NCI-H345 treated with DMSO at 0.1 percent for 48 hours (cell line): Measurements from ENCODE around the gene ITM2C.

Experiments
- DNase-seq: peaks from one replicate; lab custom pipeline; 2025; ENCODE audit not compliant: unreplicated experiment; lab: John Stamatoyannopoulos, UW

Gene ITM2C

DNA sequence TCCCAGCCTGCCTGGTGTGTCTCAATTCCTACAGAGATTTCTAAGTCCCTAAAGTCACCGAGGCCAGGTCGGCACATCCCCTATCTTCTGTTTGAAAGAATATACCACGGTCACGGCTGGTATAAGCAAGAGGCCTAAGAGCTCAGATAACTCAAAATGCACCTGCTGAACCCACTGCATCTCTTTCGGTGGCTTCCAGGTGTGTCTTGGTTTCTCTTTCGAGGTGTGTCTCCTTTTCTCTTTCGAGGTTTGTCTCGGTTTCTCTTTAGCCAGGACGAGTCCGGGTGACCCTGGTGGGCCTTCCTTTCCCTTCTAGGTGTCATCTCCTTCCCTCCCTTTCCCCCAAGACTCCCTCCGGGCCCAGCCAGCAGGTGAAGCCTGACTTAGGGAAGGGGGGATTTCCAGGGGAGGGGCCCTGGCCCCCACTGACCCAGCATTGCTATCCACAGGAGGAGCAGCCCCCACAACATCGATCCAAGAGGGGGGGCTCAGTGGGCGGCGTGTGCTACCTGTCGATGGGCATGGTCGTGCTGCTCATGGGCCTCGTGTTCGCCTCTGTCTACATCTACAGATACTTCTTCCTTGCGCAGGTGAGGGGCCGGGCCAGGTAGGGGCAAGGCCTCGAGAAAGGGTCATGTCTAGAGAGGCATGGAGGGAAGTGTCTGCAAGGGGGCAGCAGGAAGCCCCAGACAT lies 8.4 kb downstream of the ITM2C start:
- no peak for DNase-seq

DNA sequence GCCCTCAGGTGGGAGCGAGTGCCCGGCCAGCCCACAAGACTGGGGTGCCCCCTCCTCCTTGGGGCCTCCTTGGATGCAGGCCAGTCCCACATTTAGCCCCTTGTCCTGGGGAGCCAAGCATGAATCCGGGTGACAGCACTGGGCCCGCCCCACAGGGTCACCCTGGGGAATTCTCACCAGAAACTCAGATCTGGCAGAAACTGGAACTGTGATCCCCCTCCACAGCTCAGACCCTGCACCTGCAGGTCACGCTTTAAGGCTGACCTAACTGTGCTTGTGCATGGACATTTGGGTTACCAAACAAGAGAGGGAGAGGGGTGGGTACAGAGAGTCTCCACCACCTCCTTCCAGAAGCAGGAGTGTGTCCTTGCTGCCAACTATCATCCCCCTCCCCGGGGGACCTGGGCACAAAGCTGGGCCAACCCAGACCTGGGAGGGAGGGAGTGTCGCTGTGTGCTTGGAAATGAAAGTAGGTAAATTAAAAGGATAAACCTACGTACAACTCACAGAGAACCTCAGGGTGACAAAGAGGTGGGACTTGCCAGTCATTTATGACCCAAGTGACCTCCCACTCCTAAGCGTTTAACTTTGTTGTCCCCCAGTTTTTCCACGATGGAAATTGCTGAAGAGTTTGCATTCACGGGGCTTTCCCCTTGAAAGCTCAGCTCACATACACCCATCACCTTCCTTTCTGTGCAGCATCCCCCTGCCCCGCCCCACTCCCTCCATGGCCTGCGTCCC lies 9.1 kb downstream of the ITM2C start:
- DNase-seq, result no peak

DNA sequence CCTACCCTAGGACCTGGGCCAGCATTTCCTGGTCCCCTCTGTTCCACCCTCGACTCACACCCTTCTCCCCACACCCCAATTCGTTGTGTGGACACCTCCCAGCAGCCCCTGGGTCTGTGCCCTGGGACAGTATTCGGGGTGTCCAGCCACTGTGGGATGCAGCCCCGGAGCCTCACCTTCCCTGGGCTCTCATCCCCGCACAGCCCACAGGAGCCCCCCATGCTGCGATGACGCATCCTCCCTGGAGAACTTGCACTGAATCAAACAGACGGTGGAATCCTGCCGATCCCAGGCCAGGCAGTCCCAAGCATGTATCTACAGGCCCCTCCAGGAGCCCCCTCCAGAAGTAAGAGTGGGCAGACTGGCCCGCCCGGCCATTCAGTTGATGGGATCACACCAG lies 9.7 kb downstream of the ITM2C start:
- no peak for DNase-seq

DNA sequence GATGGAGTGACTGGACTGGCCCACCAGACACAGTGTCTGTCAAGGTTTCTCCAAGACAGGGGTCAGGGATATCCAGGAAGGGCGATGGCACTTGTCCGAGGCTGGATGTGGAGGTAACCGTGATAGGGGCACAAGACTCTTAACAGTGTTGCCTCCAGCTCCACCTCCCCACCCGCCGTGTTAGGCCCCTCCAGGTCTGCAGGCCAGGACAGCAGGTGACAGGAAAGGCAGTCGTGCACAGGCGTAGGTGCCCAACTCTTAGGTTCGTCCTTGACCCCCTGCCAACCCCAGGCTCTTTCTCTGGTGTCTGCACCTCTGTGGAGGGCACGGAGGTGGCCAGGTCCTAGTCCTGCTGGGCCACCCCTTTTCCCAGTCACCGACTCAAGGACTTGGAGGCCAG lies 10.1 kb downstream of the ITM2C start:
- no peak for DNase-seq

GRCh38 chr2:230875347-230876315 lies 10.9 kb downstream of the ITM2C start:
- no peak for DNase-seq

DNA sequence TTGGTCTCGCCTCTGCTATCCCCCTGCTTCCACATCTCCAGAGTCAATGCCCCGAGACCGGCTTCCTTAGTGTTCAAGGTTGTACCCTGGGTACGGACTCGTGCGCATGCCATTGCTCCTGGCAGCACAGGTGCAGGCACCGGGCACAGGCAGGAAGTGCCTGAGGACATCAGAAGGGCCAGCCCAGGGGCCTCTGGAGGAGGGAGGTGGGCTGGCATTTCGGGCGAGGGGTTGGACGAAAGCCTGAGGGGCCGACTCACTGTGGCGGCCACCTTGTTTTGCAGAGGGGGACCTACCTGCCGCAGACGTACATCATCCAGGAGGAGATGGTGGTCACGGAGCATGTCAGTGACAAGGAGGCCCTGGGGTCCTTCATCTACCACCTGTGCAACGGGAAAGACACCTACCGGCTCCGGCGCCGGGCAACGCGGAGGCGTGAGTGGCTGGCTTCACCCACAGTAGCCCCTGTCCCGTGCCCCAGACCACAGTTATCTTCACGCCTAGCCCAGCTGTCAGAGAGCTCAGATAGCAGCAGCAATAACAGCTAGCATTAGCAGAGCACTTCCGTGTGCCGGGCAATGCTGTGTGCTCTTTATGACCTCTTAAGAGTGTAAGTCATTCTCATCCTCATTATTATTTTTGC lies 12.5 kb downstream of the ITM2C start:
- no peak for DNase-seq

DNA sequence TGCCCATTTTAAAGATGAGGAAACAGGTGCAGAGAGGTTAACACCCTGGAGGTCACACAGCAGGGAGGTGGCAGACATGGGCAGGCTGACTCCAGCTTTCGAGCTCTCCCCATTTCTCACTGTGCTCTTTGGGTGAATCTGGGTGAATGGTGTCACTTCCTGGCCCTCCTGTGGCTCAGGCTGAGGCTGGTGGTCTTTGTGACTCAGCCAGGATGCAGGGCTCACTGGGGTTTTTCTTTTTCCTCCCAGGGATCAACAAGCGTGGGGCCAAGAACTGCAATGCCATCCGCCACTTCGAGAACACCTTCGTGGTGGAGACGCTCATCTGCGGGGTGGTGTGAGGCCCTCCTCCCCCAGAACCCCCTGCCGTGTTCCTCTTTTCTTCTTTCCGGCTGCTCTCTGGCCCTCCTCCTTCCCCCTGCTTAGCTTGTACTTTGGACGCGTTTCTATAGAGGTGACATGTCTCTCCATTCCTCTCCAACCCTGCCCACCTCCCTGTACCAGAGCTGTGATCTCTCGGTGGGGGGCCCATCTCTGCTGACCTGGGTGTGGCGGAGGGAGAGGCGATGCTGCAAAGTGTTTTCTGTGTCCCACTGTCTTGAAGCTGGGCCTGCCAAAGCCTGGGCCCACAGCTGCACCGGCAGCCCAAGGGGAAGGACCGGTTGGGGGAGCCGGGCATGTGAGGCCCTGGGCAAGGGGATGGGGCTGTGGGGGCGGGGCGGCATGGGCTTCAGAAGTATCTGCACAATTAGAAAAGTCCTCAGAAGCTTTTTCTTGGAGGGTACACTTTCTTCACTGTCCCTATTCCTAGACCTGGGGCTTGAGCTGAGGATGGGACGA lies 13.2 kb downstream of the ITM2C start:
- DNase-seq, result no peak

GRCh38 chr2:230878599-230879188 lies 14.0 kb downstream of the ITM2C start:
- DNase-seq, result no peak

- DNase-seq, result no peak
Observed at GRCh38 chr2:230879271-230879882, 14.6 kb downstream of the ITM2C start.

- DNase-seq, result no peak
Observed at GRCh38 chr2:230879891-230880290, 15.1 kb downstream of the ITM2C start.

GRCh38 chr2:230881840-230882239 lies 17.1 kb downstream of the ITM2C start:
- no peak for DNase-seq

GRCh38 chr2:230885463-230886130 lies 20.9 kb downstream of the ITM2C start:
- DNase-seq, result no peak

DNA sequence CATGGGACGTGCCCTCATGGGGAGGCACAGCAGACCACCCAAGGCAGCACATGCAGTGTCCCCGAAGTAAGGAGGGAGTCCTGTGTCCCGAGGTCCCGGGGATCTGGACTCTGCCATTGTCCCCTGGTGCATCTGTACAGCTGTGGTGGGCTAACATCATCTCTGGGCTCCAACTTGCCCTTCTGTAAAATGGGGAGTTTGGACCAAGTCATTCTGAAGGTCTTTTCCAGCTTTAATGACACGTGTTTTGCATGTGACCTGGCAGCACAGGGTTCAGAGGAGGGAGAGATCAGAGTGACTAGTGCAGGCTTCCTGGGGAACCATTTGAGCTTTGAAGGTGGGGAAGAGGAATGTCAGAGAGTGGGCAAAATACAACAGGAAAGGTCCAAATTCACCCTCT lies 21.5 kb downstream of the ITM2C start:
- no peak for DNase-seq

GRCh38 chr2:230886671-230887071 lies 21.9 kb downstream of the ITM2C start:
- no peak for DNase-seq

GRCh38 chr2:230887342-230887741 lies 22.6 kb downstream of the ITM2C start:
- no peak for DNase-seq

DNA sequence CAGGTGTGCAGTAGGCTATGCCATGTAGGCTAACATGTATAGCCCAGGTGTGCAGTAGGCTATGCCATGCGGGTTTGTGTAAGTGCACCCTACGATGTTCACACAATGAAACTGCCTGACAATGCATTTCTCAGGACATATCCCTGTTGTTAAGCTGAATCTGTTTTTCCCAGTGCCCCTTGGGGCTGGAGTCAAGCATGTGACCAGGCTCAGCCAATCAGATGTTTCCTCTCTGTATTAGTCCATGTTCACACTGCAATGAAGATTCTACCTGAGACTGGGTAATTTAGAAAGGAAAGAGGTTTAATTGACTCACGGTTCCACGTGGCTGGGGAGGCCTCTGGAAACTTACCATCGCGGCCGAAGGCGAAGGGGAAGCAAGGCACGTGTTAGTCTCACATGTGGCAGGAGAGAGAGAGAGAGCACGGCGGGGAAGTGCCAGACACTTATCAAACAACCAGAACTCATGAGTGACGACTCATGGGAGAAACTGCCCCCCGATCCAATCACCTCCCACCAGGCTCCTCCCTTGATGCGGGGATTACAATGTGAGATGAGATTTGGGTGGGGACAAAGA lies 24.2 kb downstream of the ITM2C start:
- DNase-seq, result no peak

DNA sequence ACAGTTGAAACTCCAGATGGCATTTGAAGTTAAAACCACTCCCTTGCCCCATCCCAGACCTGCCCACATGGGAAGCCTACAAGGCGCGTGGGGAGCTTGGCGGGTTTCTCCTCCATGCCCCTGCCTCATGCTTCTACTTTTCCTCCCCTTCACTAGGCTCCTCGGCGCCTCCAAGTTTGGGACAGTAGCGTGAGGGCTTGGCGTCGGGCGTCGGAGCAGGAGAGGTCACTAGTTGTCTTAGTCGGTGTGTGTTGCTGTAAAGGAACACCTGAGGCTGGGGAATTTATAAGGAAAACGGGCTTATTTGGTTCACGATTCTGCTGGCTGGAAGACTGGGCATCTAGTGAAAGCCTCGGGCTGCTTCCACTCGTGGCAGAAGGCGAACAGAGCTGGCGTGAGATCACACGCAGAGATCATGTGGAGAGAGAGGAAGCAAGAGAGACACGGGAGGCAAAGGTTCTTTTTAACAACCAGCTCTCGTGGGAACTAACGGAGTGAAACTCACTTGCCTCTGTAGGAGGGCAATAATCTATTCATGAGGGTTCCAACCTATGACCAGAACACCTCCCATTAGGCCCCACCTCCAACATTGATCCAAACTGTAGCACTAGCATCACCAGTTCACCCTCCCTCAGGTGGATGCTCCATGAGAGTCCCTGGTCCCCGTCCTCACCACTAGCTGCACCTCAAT lies 25.3 kb downstream of the ITM2C start:
- no peak for DNase-seq

DNA sequence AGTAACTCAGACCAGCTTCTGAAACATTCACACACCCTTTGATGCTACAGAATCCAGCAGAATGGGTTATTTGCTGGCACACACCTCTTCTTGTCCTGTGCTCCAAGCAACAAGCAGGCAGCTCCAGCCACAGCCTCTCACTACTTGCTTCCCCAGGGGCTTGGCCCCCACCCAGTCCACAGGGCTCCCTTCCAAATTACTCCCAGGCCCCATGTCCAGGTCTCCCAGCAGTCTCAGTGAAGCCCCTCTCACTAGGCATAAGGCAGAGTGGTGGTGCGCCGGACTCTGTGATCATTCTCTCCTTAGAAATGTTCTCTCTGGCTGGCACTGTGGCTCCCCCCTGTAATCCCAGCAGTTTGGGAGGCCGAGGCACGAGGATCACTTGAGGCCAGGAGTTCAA lies 25.9 kb downstream of the ITM2C start:
- no peak for DNase-seq
